Natural killer cell treated with Interleukin-12 subunit alpha and Interleukin-12 subunit beta and Interleukin-15 and Interleukin-18, amount 100 ng/mL, for 72 hours (primary cell): ENCODE measurements around the gene CCDC73. TPM values are rescaled to one million over a fixed set of nuclear protein-coding genes. Genes with fewer than 3 reads are reported as not detected.
"Not testable (repeated sequence)": the region's sequence is repeated elsewhere in the genome, so short reads cannot be mapped to it uniquely, and the experiment has no call there.

ENCODE experiments used
- ATAC-seq, 2 donors: fragments of 150-1000 bp; cut with Tn5 transposase in 1 of 2; sonication (Bioruptor Pico), chemical (Tn5 transposase) in 1 of 2; 2 replicates each; pipeline ENCODE4 v1.10.0; 2021
- DNase-seq: peaks from one replicate; pipeline ENCODE4 v3.0.0; 2022; ENCODE audit warnings: low spot score
- H3K27ac Mint-ChIP-seq, 2 donors: 1 replicate in 1 of 2; 2 replicates in 1 of 2; pipeline ENCODE4 v1.8.0; 2022; ENCODE audit warnings: mixed read lengths in 2 of 2, mild to moderate bottlenecking in 1 of 2, moderate library complexity in 1 of 2
- H3K27me3 Mint-ChIP-seq, 2 donors: 1 replicate in 1 of 2; 2 replicates in 1 of 2; pipeline ENCODE4 v1.8.0; 2022; ENCODE audit warnings: mixed read lengths in 2 of 2
- H3K36me3 Mint-ChIP-seq: one replicate; pipeline ENCODE4 v1.8.0; 2022; ENCODE audit warnings: mixed read lengths
- H3K4me1 Mint-ChIP-seq, 2 donors: 1 replicate in 1 of 2; 2 replicates in 1 of 2; pipeline ENCODE4 v1.8.0; 2022; ENCODE audit warnings: low read depth in 2 of 2, mixed read lengths in 2 of 2, mild to moderate bottlenecking in 1 of 2
- H3K4me3 Mint-ChIP-seq: one replicate; pipeline ENCODE4 v1.8.0; 2022; ENCODE audit warnings: mixed read lengths
- H3K9me3 Mint-ChIP-seq: 2 replicates; pipeline ENCODE4 v1.8.0; 2022; ENCODE audit warnings: mixed read lengths
- total RNA-seq, 2 donors: library from RNA; stranded (reverse); gene quantifications; one replicate each; pipeline ENCODE4 v1.2.3, GENCODE V29; 2022

CCDC73 gene
- total RNA-seq, 2 donors from 2014 or later: 0.10 TPM; not detected in 1

- H3K27ac Mint-ChIP-seq, H3K4me1 Mint-ChIP-seq, H3K9me3 Mint-ChIP-seq, DNase-seq, H3K4me3 Mint-ChIP-seq, H3K36me3 Mint-ChIP-seq, ATAC-seq: not testable (repeated sequence)
- H3K27me3 Mint-ChIP-seq: peaks cover 11 to 16% of the 10 kb centered on the region in 2 donors
Observed at GRCh38 chr11:32708978-32709377, 85.5 kb downstream of the CCDC73 start.

DNA sequence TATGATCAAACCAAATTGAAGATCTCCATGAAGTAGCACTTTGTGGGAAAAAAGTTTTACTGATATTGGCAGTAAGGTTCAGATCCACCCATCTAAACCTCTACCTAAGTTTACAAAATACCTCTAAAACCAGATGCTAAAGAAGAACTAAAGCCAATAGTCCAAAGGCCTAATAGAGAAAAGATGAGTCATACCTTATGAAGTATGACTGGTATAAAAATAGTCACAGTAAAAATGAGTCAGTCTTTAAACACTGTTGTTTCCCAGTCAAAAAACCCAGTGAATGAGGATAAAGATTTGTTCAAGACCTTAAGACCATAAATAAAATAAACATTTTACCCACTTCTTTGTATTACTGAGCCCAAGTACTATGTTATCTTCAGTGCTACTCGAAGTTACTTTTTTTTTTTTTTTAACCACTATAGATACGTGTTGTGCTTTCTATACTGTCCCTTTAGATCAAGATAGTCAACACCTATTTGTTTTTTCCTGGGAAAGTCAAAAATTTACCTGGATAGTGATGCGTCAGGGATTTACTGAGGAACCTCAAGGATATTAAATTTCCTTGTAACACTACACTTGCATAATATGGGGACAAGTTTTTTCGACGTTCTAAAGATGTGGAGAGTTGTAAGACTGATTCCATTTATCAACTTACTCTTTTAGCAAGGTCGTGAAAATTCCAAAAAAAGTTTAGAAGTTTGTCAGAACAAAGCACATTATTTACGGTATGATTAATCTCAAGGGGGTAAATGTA is 87.3 kb downstream of the CCDC73 start:
- ATAC-seq: no peak
- Mint-ChIP-seq H3K27me3 (peaks cover 8 to 14% of the 10 kb centered on the region in 2 donors), H3K36me3 (no peaks in the 10 kb centered on the region)

DNA sequence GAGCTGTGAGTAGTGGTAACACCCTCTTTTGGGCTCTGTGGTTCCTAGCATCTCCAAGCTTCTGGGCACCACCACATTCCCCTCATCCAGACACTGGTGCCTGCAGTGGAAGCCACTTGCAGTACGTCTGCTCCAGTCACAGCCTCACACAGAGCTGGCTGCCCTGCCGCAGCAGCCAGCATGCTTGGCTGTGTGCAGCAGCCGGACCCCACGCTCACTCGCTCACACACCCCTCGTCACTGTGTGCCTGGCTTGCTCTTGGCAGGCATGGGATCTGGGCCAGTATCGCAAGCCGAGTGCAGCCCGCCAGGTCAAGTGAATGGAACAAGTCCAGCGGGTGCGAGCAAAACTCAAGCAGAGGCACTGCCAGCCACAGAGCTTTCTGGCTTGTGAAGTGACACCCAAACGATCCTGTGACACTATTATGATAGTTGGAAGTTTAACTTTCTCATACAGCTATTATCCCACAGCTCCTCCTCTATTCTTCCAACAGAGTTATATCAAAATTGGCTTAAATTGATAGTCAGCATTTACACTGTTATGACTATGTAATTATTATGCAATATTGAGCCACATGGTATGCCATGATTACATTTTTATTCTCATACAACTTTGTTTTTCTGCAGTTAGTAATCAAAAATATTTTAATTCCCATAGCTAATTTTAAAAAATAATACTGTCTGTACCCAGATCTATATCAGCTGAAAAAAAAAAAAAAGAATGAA is 89.0 kb downstream of the CCDC73 start:
- no peak overlapping the region for H3K4me3 Mint-ChIP-seq
- no peaks in the 10 kb centered on the region for H3K4me1 Mint-ChIP-seq
- no peak for ATAC-seq
- no peak overlapping the region for H3K27ac Mint-ChIP-seq
- no peaks in the 10 kb centered on the region for H3K36me3 Mint-ChIP-seq
- peaks cover 8 to 14% of the 10 kb centered on the region in 2 donors for H3K27me3 Mint-ChIP-seq
- DNase-seq: no peak
- H3K9me3 Mint-ChIP-seq: no peaks in the 10 kb centered on the region

More for the DNA sequence above, 87.3 kb downstream of the CCDC73 start:
- Mint-ChIP-seq H3K27ac (no peak overlapping the region), H3K4me3 (no peak overlapping the region), H3K4me1 (no peaks in the 10 kb centered on the region), H3K9me3 (no peaks in the 10 kb centered on the region)
- DNase-seq: no peak

GRCh38 chr11:32704775-32705174 is 89.7 kb downstream of the CCDC73 start:
- Mint-ChIP-seq H3K4me3 (no peak overlapping the region), H3K27ac (no peak overlapping the region), H3K27me3 (peaks cover 3 to 8% of the 10 kb centered on the region in 2 donors), H3K9me3 (no peaks in the 10 kb centered on the region), H3K36me3 (no peaks in the 10 kb centered on the region), H3K4me1 (no peaks in the 10 kb centered on the region)
- DNase-seq (no peak), ATAC-seq (no peak)

DNA sequence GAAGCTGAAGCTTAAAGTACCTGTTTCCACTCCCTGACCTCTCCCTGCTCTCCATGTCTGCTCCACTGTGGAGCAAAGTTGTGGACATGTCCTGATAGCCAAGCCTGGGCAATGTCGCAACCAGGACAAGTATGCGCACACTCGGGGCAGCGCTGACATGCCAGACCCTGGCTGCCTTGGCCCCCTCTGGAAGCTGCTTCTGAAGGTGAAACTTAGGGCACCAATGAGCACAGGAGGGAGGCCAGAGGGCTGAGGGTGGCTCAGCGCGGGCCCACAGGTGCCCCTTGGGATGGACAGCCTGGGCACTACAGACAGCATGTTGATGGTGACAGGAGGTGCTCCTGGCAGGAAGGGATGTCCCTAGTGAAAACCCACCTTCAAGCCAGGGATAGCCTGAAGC is 90.2 kb downstream of the CCDC73 start:
- no peak overlapping the region for H3K27ac Mint-ChIP-seq
- H3K36me3 Mint-ChIP-seq: no peaks in the 10 kb centered on the region
- ATAC-seq: peak in 1 of 2 donors; percentile 24
- no peaks in the 10 kb centered on the region for H3K4me1 Mint-ChIP-seq
- no peaks in the 10 kb centered on the region for H3K9me3 Mint-ChIP-seq
- no peak for DNase-seq
- peaks cover 3 to 7% of the 10 kb centered on the region in 2 donors for H3K27me3 Mint-ChIP-seq
- no peak overlapping the region for H3K4me3 Mint-ChIP-seq

- no peaks in the 10 kb centered on the region for H3K4me1 Mint-ChIP-seq
- H3K27me3 Mint-ChIP-seq: no peaks in the 10 kb centered on the region
- no peak overlapping the region for H3K4me3 Mint-ChIP-seq
- DNase-seq: no peak
- H3K9me3 Mint-ChIP-seq: no peaks in the 10 kb centered on the region
- no peak for ATAC-seq
- H3K27ac Mint-ChIP-seq: no peak overlapping the region
- H3K36me3 Mint-ChIP-seq: no peaks in the 10 kb centered on the region
Observed at GRCh38 chr11:32701616-32702015, 92.8 kb downstream of the CCDC73 start.

- H3K27ac Mint-ChIP-seq: no peak overlapping the region
- ATAC-seq: no peak
- no peak overlapping the region for H3K4me3 Mint-ChIP-seq
- no peaks in the 10 kb centered on the region for H3K9me3 Mint-ChIP-seq
- no peaks in the 10 kb centered on the region for H3K27me3 Mint-ChIP-seq
- no peak for DNase-seq
- H3K36me3 Mint-ChIP-seq: no peaks in the 10 kb centered on the region
- no peaks in the 10 kb centered on the region for H3K4me1 Mint-ChIP-seq
Observed at GRCh38 chr11:32698579-32698978, 95.9 kb downstream of the CCDC73 start.

- Mint-ChIP-seq H3K9me3 (peaks cover 6% of the 10 kb centered on the region), H3K27me3 (peaks cover 3 to 6% of the 10 kb centered on the region in 2 donors), H3K27ac (no peak overlapping the region), H3K36me3 (no peaks in the 10 kb centered on the region), H3K4me1 (no peaks in the 10 kb centered on the region), H3K4me3 (no peak overlapping the region)
- ATAC-seq: no peak
- DNase-seq: no peak
Observed at GRCh38 chr11:32671051-32671450, 123.4 kb downstream of the CCDC73 start.

DNA sequence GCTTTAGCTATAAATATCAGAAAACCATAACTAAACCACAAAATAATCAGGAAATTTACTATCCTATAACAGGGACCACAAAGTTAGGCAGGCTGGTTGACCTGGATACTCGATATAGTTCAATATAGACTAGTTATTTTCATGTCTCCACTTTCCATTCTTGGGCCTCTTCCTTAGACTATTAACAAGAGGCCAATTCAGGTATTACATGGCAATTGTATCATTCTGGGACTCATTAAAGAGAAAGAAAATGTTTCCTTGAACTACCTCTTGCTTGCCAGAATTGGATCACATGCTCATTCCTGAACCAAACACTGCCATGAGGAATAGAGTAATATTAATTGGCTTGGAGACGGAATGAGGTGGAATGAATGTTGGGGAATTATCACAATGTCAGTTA is 134.8 kb downstream of the CCDC73 start:
- Mint-ChIP-seq H3K27ac (no peak overlapping the region), H3K9me3 (peaks cover 2% of the 10 kb centered on the region), H3K36me3 (no peaks in the 10 kb centered on the region), H3K27me3 (peaks cover 9 to 20% of the 10 kb centered on the region in 2 donors), H3K4me3 (no peak overlapping the region), H3K4me1 (peaks cover 0 to 7% of the 10 kb centered on the region in 2 donors)
- ATAC-seq: no peak
- no peak for DNase-seq

- H3K27ac Mint-ChIP-seq: no peak overlapping the region
- peaks cover 6 to 17% of the 10 kb centered on the region in 2 donors for H3K27me3 Mint-ChIP-seq
- ATAC-seq: no peak
- no peak overlapping the region for H3K4me3 Mint-ChIP-seq
- H3K36me3 Mint-ChIP-seq: no peaks in the 10 kb centered on the region
- no peak for DNase-seq
- H3K9me3 Mint-ChIP-seq: no peaks in the 10 kb centered on the region
- peaks cover 0 to 7% of the 10 kb centered on the region in 2 donors for H3K4me1 Mint-ChIP-seq
Observed at GRCh38 chr11:32658639-32659406, 135.6 kb downstream of the CCDC73 start.

DNA sequence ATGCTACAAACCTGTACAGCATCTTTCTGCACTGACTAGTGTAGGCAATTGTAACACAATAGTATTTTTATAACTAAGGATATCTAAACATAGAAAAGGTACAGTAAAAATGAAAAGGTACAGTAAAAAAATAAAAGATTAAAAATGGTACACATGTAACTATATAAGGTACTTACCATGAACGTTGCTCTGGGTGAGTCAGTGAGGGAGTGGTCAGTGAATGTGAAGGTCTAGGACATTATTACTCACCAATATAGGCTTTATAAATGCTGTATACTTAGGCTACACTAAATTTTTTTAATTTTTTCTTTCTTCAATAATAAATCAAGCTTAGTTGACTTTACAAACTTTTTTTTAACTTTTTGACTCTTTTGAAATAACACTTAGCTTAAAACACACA is 150.9 kb downstream of the CCDC73 start:
- Mint-ChIP-seq H3K4me1 (no peaks in the 10 kb centered on the region), H3K4me3 (no peak overlapping the region), H3K36me3 (no peaks in the 10 kb centered on the region), H3K9me3 (no peaks in the 10 kb centered on the region), H3K27me3 (peaks cover 2 to 11% of the 10 kb centered on the region in 2 donors), H3K27ac (no peak overlapping the region)
- DNase-seq (no peak), ATAC-seq (no peak)

DNA sequence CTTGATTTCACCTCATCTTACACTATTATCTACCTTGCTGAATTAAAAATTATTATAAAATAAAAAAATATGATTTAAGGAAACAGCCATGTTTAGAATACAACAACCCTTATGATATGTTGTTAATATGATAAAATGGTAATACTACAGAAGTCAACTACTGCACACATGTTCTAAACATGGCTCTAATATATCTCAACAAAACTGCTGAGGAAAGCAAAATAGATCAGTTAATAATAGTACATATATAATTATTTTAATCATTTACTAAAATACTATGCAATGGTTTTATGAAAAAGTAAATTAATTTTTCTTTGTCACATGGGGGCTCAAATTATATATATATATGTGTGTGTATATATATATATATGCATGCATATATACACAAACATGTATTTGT is 153.1 kb downstream of the CCDC73 start:
- no peaks in the 10 kb centered on the region for H3K36me3 Mint-ChIP-seq
- H3K9me3 Mint-ChIP-seq: no peaks in the 10 kb centered on the region
- no peak overlapping the region for H3K4me3 Mint-ChIP-seq
- DNase-seq (no peak), ATAC-seq (no peak)
- no peaks in the 10 kb centered on the region for H3K4me1 Mint-ChIP-seq
- H3K27ac Mint-ChIP-seq: no peak overlapping the region
- peaks cover 10 to 22% of the 10 kb centered on the region in 2 donors for H3K27me3 Mint-ChIP-seq

GRCh38 chr11:32635819-32636218 is 158.6 kb downstream of the CCDC73 start:
- H3K27ac Mint-ChIP-seq: no peak overlapping the region
- H3K36me3 Mint-ChIP-seq: no peaks in the 10 kb centered on the region
- peaks cover 3% of the 10 kb centered on the region for H3K9me3 Mint-ChIP-seq
- no peaks in the 10 kb centered on the region for H3K4me1 Mint-ChIP-seq
- H3K27me3 Mint-ChIP-seq: peaks cover 10 to 26% of the 10 kb centered on the region in 2 donors
- DNase-seq (no peak), ATAC-seq (no peak)
- H3K4me3 Mint-ChIP-seq: no peak overlapping the region

DNA sequence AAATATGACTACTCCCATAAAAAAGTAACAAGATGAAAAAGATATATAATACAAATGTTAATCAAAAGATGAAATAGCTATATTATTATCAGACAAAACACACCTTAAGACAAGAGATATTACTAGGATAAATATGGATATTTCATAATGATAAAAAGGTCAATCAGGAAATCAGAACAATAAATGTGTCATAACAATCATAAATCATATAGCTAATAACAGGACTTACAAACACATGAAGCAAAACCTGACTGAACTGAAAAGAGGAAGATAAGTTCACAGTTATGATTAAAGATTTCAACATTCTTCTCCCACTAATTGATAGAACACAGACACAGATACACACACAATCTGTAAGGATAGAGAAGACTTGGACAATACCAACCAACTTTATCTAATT is 163.6 kb downstream of the CCDC73 start:
- ATAC-seq (no peak), DNase-seq (no peak)
- H3K4me1 Mint-ChIP-seq: no peaks in the 10 kb centered on the region
- H3K4me3 Mint-ChIP-seq: no peak overlapping the region
- H3K36me3 Mint-ChIP-seq: no peaks in the 10 kb centered on the region
- H3K9me3 Mint-ChIP-seq: peaks cover 3% of the 10 kb centered on the region
- H3K27me3 Mint-ChIP-seq: peaks cover 5 to 23% of the 10 kb centered on the region in 2 donors
- H3K27ac Mint-ChIP-seq: no peak overlapping the region
